Activated T-cell treated with anti-CD3 and anti-CD28 coated beads, Interleukin-2, amount 50 U/mL, for 48 hours (primary cell): ENCODE results near the gene FCSK.

Source experiments
- DNase-seq, 2 experiments: peaks; one replicate each; pipeline ENCODE4 v3.0.0-alpha.2; 2020

Gene FCSK

GRCh38 chr16:70529051-70529777, 74.8 kb downstream of the FCSK start:
- no peak for DNase-seq
